ENCODE data around the gene SUN2.

- TF ChIP-seq POLR2AphosphoS5 (IDR thresholded peaks at IDR 0.05; ENCODE audit: insufficient read depth, low read depth, low read length), result no peak
- no peak for TF ChIP-seq CTCF (IDR thresholded peaks at IDR 0.05; ENCODE audit: extremely low read depth in 1 of 2, insufficient read depth in 1 of 2, low read depth in 1 of 2, low read length in 2 of 2)
- no peak for TF ChIP-seq MYC (IDR thresholded peaks at IDR 0.05; ENCODE audit: low read depth, low read length)
- peak; percentile 39 for TF ChIP-seq POLR2A (IDR thresholded peaks at IDR 0.05; ENCODE audit: low read depth, low read length)
- no peak for TF ChIP-seq FOS (IDR thresholded peaks at IDR 0.05; ENCODE audit: borderline replicate concordance, insufficient read depth, low read length)
- no peak for TF ChIP-seq EZH2 (IDR thresholded peaks at IDR 0.05; ENCODE audit: borderline replicate concordance, low read depth, low read length, severe bottlenecking)
- TF ChIP-seq JUN (IDR thresholded peaks at IDR 0.05; ENCODE audit: borderline replicate concordance, insufficient read depth, insufficient read length, low read depth), result no peak
These were observed 20.7 kb downstream of the SUN2 start for GRCh38 chr22:38735126-38735464.
